MV-4-11 (cell line): ENCODE results near the gene NOC2L.
"Not testable (repeated sequence)": the region's sequence is repeated elsewhere in the genome, so short reads cannot be mapped to it uniquely, and the experiment has no call there.

Experiments
- DNase-seq: peaks from one replicate; lab custom pipeline; 2025; lab: John Stamatoyannopoulos, UW

The NOC2L gene

DNA sequence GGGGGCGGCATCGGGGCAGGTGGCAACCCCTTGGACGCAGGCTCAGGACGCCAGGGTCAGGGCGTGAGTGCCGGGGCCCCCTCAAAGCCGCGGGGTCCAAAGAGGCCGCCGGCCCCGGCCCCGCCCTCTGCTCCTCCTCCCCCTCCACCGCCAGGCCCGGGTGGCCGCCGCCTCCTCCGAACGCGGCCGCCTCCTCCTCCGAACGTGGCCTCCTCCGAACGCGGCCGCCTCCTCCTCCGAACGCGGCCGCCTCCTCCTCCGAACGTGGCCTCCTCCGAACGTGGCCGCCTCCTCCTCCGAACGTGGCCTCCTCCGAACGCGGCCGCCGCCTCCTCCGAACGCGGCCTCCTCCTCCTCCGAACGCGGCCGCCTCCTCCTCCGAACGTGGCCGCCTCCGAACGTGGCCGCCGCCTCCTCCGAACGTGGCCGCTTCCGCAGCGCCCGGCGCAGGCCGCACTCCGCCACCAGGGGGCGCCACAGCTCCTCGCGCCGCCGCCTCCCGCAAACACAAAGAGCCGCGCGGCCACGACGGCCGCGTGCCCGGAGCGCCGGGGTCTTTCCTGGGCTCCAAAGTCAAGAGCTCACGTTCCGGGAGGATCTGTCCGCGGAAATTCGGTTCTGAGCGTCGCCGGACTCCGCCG lies 54.6 kb downstream of the NOC2L start:
- DNase-seq, result peak; percentile 67

GRCh38 chr1:903721-904271 lies 55.3 kb downstream of the NOC2L start:
- DNase-seq, result no peak

DNA sequence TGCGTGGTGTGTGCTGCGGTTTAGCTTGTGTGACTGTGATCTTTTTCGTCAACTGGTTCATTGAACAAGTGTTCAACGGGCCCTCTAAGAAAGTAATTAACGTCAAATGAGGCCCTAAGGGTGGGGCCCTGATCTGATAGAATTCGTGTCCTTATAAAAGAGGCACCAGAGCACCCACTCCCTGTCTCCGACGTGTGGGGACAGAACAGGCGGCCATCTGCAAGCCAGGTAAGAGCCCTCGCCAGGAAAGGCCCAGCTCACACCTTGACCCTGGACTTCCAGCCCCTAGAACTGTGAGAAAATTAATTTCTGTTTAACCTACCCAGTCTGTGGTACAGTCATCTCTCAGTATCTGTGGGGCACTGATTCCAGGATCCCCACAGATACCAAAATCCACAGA lies 55.8 kb downstream of the NOC2L start:
- no peak for DNase-seq

- DNase-seq, result no peak
Measured at GRCh38 chr1:902802-903201, 56.3 kb downstream of the NOC2L start.

- no peak for DNase-seq
Measured at GRCh38 chr1:901108-901859, 57.8 kb downstream of the NOC2L start.

- DNase-seq, result no peak
Measured at GRCh38 chr1:899636-900317, 59.3 kb downstream of the NOC2L start.

GRCh38 chr1:897951-898350 lies 61.1 kb downstream of the NOC2L start:
- not testable (repeated sequence) for DNase-seq

- DNase-seq, result no peak
Measured at GRCh38 chr1:897226-897625, 61.8 kb downstream of the NOC2L start.
